AG04450 (cell line): Measurements from ENCODE around the gene ACHE. TPM values are rescaled to one million over a fixed set of nuclear protein-coding genes. Genes with fewer than 3 reads are reported as not detected.

Source experiments
- CTCF ChIA-PET: fragments of 300-600, 350-600 bp; formaldehyde crosslinking; extraction: SDS; loops from one replicate; lab custom pipeline; 2022; ENCODE audit warnings: antibody characterized with exemption, inconsistent platforms; lab: Charles Lee
- POLR2A ChIA-PET: fragments of 350-600 bp; formaldehyde crosslinking; extraction: SDS; loops from one replicate; lab custom pipeline; 2021; ENCODE audit warnings: antibody characterized with exemption, inconsistent platforms; lab: Yijun Ruan, JAX
- DNase-seq: peaks from one replicate; pipeline ENCODE4 v3.0.0-alpha.2; 2011; ENCODE audit warnings: low read depth, low spot score
- H3K27ac ChIP-seq: one replicate; pipeline ENCODE4 v1.5.1; 2012; ENCODE audit warnings: low read depth, low read length, control low read depth
- H3K27me3 ChIP-seq: one replicate; pipeline ENCODE4 v1.6.0; 2012; ENCODE audit warnings: low read length; ENCODE audit not compliant: control insufficient read depth, insufficient read depth
- H3K4me3 ChIP-seq: 2 replicates; pipeline ENCODE4 v1.5.1; 2011; ENCODE audit warnings: mild to moderate bottlenecking, low read depth, low read length, control low read depth
- H3K9me3 ChIP-seq: 2 replicates; pipeline ENCODE4 v1.5.1; 2012; ENCODE audit warnings: low read length; ENCODE audit not compliant: control insufficient read depth, insufficient read depth
- polyA plus RNA-seq: library from polyadenylated mRNA; depleted of rRNA; stranded (reverse); fragments of >200 nt; gene quantifications from 2 replicates; pipeline ENCODE4 v1.2.3, GENCODE V29; 2011
- TF ChIP-seq, protein P1 (sequence below): IDR thresholded peaks from 2 replicates; pipeline ENCODE4 v1.5.1; 2011; ENCODE audit warnings: low read depth, low read length, control low read depth, inconsistent platforms

The ACHE gene
- polyA plus RNA-seq, 1 experiment: 0.24 TPM

DNA sequence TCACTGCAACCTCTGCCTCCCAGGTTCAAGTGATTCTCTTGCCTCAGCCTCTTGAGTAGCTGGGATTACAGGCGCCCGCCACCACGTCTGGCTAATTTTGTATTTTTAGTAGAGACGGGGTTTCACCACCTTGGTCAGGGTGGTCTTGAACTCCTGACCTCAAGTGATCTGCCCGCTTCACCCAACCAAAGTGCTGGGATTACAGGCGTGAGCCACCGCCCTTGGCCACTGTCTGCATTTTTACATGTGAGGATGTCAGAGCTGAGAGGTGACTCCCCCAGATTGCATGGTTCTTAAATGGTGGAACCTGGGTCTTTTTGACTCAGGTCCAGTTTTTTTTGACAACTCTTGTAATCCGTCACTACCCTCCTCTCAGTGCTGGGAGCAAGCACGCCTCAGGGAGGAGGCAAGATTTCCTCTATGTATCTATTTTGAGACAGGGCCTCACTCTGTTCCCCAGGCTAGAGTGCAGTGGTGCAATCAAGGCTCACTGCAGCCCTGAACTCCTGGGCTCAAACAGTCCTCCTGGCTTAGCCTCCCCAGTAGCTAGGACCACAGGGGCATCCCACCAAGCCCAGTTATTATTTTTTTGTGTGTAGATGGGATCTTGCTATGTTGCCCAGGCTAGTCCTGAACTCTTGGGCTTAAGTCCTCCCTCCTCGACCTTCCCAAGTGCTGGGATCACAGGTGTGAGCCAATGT is 21.9 kb downstream of the ACHE start:
- TF ChIP-seq, protein P1, sequence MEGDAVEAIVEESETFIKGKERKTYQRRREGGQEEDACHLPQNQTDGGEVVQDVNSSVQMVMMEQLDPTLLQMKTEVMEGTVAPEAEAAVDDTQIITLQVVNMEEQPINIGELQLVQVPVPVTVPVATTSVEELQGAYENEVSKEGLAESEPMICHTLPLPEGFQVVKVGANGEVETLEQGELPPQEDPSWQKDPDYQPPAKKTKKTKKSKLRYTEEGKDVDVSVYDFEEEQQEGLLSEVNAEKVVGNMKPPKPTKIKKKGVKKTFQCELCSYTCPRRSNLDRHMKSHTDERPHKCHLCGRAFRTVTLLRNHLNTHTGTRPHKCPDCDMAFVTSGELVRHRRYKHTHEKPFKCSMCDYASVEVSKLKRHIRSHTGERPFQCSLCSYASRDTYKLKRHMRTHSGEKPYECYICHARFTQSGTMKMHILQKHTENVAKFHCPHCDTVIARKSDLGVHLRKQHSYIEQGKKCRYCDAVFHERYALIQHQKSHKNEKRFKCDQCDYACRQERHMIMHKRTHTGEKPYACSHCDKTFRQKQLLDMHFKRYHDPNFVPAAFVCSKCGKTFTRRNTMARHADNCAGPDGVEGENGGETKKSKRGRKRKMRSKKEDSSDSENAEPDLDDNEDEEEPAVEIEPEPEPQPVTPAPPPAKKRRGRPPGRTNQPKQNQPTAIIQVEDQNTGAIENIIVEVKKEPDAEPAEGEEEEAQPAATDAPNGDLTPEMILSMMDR: no peak
- Histone ChIP-seq H3K9me3 (no peaks in the 10 kb centered on the region; the same call in 1 of the 2 replicates), H3K27me3 (no peaks in the 10 kb centered on the region), H3K27ac (peak overlapping the region; percentile 85), H3K4me3 (peak overlapping the region; percentile 60; the same call in 1 of the 2 replicates)
- DNase-seq: no peak
- ChIA-PET POLR2A (interaction anchor here (1.9 kb wide), 1 partner anchor 445 kb away, joined by 4 read pairs; the partner anchor contains the start of gene ZCWPW1), CTCF (no interaction called here)

DNA sequence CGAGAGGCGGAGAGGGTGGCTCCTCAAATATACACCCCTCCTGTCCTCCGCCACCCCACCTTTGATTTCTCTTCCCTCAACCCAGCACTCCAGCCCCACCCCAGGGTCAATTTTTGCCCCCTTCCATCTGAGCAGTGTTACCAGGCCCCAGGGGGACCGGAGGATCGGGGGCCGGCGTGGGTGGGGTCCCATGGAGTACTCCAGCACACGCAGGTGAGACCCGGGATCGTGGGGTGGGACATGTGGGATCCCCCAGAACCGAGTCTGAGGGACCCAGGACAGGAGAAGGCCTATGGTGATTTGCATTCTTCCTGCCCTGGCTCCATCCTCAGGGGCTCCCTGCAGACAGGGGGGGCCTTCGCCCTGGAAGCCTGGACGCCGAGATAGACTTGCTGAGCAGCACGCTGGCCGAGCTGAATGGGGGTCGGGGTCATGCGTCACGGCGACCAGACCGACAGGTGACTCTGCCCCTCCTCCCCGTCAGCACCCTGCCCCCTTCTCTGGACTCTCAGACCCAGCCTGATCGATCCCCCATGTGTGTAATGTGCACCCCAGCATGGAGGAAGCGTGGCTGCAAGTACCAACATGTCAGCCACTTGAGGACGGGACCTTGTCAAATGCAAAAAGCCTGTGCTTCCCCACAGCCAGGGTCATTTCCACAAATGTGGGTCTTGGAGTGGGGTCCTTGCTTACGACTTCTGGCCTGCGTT is 27.8 kb downstream of the ACHE start:
- H3K9me3 ChIP-seq: peaks cover 3% of the 10 kb centered on the region; the same call in 1 of the 2 replicates

DNA sequence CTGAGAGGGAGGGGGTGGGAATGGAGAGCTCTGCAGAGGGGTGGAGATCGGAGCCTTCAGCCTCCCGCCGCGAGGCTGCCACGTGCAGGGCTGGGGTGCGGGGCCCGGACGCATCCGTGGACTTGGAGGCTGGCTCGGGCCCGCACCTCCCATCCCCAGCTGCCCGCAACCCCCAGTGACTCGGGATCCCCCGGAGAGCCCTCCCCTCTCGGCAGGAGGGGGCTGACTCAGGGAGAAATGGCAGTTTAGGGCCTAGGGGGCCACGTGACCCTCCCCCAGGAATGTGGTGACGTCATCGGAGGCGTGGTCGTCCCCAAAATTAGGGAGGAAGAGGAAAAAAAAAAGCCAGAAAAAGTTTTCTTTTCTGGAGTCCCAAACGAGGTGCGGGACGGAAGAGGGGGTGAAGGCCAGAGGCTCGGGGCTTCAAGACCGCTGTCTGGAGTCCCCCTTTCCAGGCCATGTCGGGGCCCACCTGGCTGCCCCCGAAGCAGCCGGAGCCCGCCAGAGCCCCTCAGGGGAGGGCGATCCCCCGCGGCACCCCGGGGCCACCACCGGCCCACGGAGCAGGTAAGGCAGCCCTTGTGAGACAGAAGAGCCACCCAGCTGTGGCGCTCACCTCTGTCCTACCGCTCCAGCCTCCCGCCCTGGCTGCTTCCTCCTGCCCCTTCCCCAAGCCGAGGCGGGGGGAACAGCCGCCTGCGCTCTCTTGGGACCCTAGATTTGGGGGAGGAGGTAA is 28.5 kb downstream of the ACHE start, which contains the start of gene TRIP6:
TSS of gene TRIP6 (plus strand) at position 348 of the 736 bp plus-strand sequence. CDS start at position 459, 111 bp downstream.
- H3K27ac ChIP-seq: peak within 1 kb of the TSS; percentile 86
- DNase-seq: peak; percentile 91
- CTCF ChIA-PET: interaction anchor here (1.0 kb wide), 1 partner anchor 15 kb away, joined by 3 read pairs; the partner anchor contains the start of gene SLC12A9
- POLR2A ChIA-PET: interaction anchor here (1.0 to 1.4 kb wide), 5 partner anchors 8 to 161 kb away, joined by 3 to 9 read pairs (median 4); partner anchors contain the start of genes POP7, SLC12A9, SRRT and UFSP1
- H3K4me3 ChIP-seq: peak within 1 kb of the TSS; percentile 90
- TF ChIP-seq, protein P1: no peak
- H3K27me3 ChIP-seq: no peaks in the 10 kb centered on the region
- H3K9me3 ChIP-seq: peaks cover 3% of the 10 kb centered on the region; the same call in 1 of the 2 replicates

More for the DNA sequence above, 27.8 kb downstream of the ACHE start:
- no peak for DNase-seq
- Histone ChIP-seq H3K27ac (peak overlapping the region; percentile 86), H3K27me3 (no peaks in the 10 kb centered on the region), H3K4me3 (peak overlapping the region; percentile 90)
- POLR2A ChIA-PET: interaction anchor here (1.4 kb wide), 1 partner anchor 162 kb away, joined by 3 read pairs; the partner anchor contains the start of gene POP7
- TF ChIP-seq, protein P1: no peak
- CTCF ChIA-PET: no interaction called here

DNA sequence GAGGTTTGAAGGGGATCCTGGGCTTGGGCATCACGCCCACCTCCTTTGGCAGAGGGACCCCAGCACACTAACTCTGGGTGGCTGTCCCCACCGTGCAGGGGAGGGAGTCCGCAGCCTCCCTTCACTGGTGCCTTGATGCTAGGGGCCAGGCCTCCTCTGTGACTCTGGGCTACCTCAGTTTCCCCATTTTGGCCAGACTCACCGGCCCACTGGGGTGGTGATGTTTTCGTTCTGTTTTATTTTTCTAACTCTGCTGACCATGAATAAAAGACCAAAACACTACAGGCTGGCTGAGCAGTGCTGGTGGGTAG is 29.0 kb downstream of the ACHE start:
- H3K4me3 ChIP-seq: peak overlapping the region; percentile 90
- no peaks in the 10 kb centered on the region for H3K27me3 ChIP-seq
- H3K9me3 ChIP-seq: peaks cover 3% of the 10 kb centered on the region; the same call in 1 of the 2 replicates
- H3K27ac ChIP-seq: peak overlapping the region; percentile 86
- POLR2A ChIA-PET: interaction anchor here (1.0 to 1.2 kb wide), 4 partner anchors 8 to 23 kb away, joined by 3 to 9 read pairs (median 6); partner anchors contain the start of genes SLC12A9, SRRT and UFSP1
- no peak for DNase-seq
- TF ChIP-seq, protein P1: no peak
- CTCF ChIA-PET: interaction anchor here (1.0 kb wide), 1 partner anchor 14 kb away, joined by 3 read pairs; the partner anchor contains the start of gene SLC12A9
